ENCODE data around the gene VWA3A.

The VWA3A gene

GRCh38 chr16:22184615-22184968 is 92.3 kb downstream of the VWA3A start:
- no peak for DNase-seq (ENCODE audit: low read depth)
- no peak overlapping the region for H3K4me3 ChIP-seq (ENCODE audit: low read depth, low read length)
- TF ChIP-seq, protein P1, sequence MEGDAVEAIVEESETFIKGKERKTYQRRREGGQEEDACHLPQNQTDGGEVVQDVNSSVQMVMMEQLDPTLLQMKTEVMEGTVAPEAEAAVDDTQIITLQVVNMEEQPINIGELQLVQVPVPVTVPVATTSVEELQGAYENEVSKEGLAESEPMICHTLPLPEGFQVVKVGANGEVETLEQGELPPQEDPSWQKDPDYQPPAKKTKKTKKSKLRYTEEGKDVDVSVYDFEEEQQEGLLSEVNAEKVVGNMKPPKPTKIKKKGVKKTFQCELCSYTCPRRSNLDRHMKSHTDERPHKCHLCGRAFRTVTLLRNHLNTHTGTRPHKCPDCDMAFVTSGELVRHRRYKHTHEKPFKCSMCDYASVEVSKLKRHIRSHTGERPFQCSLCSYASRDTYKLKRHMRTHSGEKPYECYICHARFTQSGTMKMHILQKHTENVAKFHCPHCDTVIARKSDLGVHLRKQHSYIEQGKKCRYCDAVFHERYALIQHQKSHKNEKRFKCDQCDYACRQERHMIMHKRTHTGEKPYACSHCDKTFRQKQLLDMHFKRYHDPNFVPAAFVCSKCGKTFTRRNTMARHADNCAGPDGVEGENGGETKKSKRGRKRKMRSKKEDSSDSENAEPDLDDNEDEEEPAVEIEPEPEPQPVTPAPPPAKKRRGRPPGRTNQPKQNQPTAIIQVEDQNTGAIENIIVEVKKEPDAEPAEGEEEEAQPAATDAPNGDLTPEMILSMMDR (IDR thresholded peaks at IDR 0.05; ENCODE audit: low read depth, low read length, missing control alignments), result no peak
- in situ Hi-C loops (cut with HindIII; ENCODE audit: low sequenced_read_pairs), result loop anchor here (25.0 kb wide), 1 partner anchor 97 kb away; the partner anchor contains the start of gene VWA3A

DNA sequence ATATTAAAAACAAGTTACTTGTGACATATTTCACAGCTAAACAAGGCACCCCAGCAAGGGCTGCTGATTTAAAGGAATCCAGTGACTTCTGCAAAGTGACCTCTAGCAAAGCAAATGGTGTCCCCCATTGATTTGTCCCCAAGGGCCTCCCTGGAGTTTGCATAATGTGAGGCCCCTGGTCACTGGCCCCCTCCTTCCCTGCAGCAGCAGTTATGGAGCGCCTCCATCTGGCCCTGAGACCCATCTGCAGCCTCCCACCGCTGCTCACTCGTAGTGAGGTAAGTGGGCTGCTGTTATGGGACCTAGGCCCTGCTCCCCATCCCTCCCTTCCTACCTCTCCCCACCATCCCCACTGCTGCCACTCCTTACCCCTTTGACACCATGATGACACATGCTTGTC is 94.2 kb downstream of the VWA3A start:
- H3K4me3 ChIP-seq (ENCODE audit: low read depth, low read length), result no peak overlapping the region
- DNase-seq (ENCODE audit: low read depth), result no peak
- in situ Hi-C loops (cut with HindIII; ENCODE audit: low sequenced_read_pairs), result loop anchor here (25.0 kb wide), 1 partner anchor 99 kb away; the partner anchor contains the start of gene VWA3A
- TF ChIP-seq, protein P1 (IDR thresholded peaks at IDR 0.05; ENCODE audit: low read depth, low read length, missing control alignments), result no peak

GRCh38 chr16:22188267-22188594 is 95.9 kb downstream of the VWA3A start:
- DNase-seq (ENCODE audit: low read depth), result no peak
- TF ChIP-seq, protein P1 (IDR thresholded peaks at IDR 0.05; ENCODE audit: low read depth, low read length, missing control alignments), result no peak
- in situ Hi-C loops (cut with HindIII; ENCODE audit: low sequenced_read_pairs), result loop anchor here (25.0 kb wide), 1 partner anchor 101 kb away; the partner anchor contains the start of gene VWA3A
- no peak overlapping the region for H3K4me3 ChIP-seq (ENCODE audit: low read depth, low read length)

DNA sequence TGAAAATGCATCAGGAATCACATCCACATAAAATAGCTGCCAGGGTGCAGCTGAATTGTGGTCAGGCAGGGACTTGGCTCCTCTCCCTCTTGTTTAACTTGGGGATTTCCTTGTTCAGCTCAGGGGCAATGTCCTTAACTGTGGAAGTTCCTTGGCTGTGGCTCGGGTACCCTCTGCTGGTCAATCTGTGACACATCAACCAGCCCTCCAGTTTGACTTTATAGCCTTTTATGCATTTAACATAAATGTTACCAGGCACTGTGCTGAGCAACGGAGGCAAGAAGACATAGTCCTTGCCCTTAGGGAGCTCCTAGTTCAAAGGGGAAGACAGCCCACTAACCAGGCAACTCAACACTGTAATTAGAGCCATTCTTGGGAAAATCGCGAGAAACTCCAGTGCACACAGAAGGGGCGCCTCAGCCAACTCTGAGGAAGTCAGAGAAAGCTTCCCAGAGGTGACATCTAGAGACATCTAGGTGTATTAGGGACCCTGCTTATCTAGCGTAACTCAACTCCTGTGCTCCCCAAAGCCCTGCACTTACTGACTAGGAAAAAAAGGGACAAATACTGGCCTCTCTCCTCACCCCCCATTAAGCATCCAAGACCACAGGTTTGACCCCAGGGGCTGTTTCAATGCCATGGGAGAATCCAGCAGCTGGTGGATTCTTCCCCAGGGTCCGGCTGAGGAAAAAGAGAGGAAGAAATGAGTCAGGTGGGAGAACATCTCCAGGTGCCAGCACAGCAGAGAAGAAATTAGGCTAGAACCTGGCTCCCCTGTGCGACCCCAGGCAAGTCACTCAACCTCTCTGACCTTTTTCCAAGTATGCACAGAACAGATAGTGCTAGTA is 96.5 kb downstream of the VWA3A start:
- H3K4me3 ChIP-seq (ENCODE audit: low read depth, low read length), result no peak overlapping the region
- in situ Hi-C loops (cut with HindIII; ENCODE audit: low sequenced_read_pairs), result loop anchor here (25.0 kb wide), 1 partner anchor 102 kb away; the partner anchor contains the start of gene VWA3A
- peak; percentile 90 for DNase-seq (ENCODE audit: low read depth)
- TF ChIP-seq, protein P1 (IDR thresholded peaks at IDR 0.05; ENCODE audit: low read depth, low read length, missing control alignments), result peak; percentile 90

- H3K4me3 ChIP-seq (ENCODE audit: low read depth, low read length), result peak overlapping the region; percentile 53
- TF ChIP-seq, protein P1 (IDR thresholded peaks at IDR 0.05; ENCODE audit: low read depth, low read length, missing control alignments), result no peak
- in situ Hi-C loops (cut with HindIII; ENCODE audit: low sequenced_read_pairs), result loop anchor here (25.0 kb wide), 1 partner anchor 102 kb away; the partner anchor contains the start of gene VWA3A
- DNase-seq (ENCODE audit: low read depth), result no peak
These were observed 97.2 kb downstream of the VWA3A start for GRCh38 chr16:22189473-22190080.

DNA sequence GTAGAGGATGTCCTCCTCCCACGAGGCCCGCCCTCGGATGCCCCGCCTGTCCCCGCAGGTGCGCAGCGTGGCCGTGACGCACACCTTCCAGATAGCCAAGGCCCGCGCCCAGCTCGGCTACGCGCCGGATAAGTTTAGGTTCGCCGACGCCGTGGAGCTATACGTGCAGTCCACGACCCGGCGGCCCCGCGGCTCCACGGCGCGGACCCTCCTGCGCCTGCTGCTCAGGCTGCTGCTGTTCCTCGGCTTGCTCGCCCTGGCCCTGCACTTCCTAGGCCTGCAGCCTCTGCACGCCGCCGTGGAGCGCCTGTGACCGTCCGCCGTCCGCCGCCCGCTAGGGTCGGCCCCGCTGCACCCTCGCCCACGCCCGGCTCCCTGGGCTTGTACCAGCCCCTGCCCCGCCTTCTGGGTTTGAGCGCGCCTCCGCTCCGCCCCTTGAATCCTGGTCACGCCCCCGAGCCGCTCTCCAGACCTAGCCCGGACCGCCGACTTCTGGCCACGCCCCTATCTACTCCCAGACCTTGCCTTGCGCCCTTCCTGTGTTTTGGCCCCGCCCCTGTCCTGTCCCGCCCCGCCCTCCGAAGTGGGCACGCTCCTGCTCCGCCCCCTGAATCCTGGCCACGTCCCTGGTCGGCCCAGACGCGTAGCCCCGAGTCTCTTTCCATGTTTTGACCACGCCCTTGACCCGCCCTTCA is 97.9 kb downstream of the VWA3A start:
- no peak for DNase-seq (ENCODE audit: low read depth)
- in situ Hi-C loops (cut with HindIII; ENCODE audit: low sequenced_read_pairs), result loop anchor here (25.0 kb wide), 1 partner anchor 103 kb away; the partner anchor contains the start of gene VWA3A
- TF ChIP-seq, protein P1 (IDR thresholded peaks at IDR 0.05; ENCODE audit: low read depth, low read length, missing control alignments), result no peak
- peak overlapping the region; percentile 53 for H3K4me3 ChIP-seq (ENCODE audit: low read depth, low read length)

Measured in astrocyte of the cerebellum (primary cell).